AG09319 (cell line): ENCODE data around the gene CYP2S1.
"Not testable (repeated sequence)": the region's sequence is repeated elsewhere in the genome, so short reads cannot be mapped to it uniquely, and the experiment has no call there.

Source experiments
- DNase-seq: peaks from one replicate; pipeline ENCODE4 v3.0.0-alpha.2; 2010; ENCODE audit warnings: low read depth; ENCODE audit errors: extremely low read depth
- CTCF ChIP-seq: IDR thresholded peaks from 2 replicates; pipeline ENCODE4 v1.5.1; 2011; ENCODE audit warnings: low read depth, mild to moderate bottlenecking, inconsistent platforms, low read length, moderate library complexity

Gene CYP2S1

DNA sequence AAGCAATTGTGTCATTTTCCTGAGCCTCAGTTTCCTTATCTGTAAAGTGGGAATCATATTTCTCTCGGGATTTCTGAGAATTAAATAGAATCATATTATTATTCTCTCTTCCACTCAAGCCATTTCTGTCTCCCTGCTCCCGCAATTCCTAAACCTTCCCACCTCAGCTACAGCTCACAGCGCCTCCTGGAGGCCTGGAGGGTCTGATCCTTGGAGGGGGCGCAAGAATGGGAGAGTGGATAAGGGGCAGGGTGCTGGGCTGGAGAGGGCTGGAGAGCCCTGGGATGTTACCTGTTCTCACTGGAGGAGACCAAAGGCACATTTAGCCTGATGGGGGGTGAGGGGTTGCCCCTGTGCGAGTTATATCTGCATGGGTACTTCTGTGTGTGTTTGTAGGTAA, 31.1 kb upstream of the CYP2S1 start:
- DNase-seq: no peak
- no peak for TF ChIP-seq CTCF

- TF ChIP-seq CTCF: no peak
Measured at GRCh38 chr19:41166944-41167804, 25.8 kb upstream of the CYP2S1 start.

GRCh38 chr19:41172297-41173164, 20.5 kb upstream of the CYP2S1 start:
- no peak for TF ChIP-seq CTCF

More at GRCh38 chr19:41166944-41167804, 25.8 kb upstream of the CYP2S1 start:
- no peak for DNase-seq

GRCh38 chr19:41174297-41174928, 18.6 kb upstream of the CYP2S1 start:
- no peak for TF ChIP-seq CTCF

More at GRCh38 chr19:41172297-41173164, 20.5 kb upstream of the CYP2S1 start:
- no peak for DNase-seq

DNA sequence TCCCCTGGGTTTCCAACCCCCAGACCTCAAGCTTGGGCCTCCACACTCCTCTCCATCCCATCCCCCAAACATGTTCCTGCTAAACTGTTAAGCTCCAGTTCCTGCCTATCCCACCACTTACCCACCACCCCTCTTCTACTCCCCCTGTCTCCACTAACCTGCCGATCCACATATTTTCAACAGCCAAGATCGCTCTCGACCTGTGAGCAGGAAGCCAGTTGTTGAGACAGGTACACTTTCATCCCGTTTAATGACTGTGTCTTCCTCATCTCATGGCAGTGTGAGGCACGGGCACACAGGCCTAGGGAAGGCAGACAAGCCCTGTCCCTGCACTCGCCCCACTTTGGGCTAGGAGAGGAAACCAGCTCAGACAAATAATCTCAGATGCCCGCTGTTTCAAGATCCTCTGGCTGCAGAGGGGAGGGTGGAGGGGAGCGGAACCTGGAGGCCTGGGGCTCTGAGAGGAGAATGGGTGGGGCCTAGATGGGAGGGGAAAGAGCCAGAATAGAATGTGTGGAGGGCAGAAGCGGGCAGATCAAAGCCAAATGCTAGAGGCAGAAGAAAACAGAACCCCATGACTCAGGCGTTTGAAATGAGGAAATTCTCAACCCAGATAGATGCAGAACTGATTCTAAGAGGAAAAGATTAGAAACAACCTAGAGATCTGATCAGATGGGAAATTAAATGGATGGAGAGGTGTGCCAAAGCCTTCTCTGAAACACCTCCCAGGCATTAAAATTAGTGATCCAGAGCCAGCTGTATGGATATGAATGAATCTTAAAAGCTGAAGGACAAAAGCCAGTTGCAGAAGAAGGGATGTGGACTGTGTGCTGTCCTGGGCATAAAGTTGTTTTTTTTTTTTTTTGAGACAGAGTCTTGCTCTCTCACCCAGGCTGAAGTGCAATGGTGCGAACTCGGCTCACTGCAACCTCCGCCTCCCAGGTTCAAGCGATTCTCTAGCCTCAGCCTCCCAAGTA, 16.9 kb upstream of the CYP2S1 start:
- no peak for TF ChIP-seq CTCF
- peak; percentile 53 for DNase-seq

More at GRCh38 chr19:41174297-41174928, 18.6 kb upstream of the CYP2S1 start:
- DNase-seq: no peak

DNA sequence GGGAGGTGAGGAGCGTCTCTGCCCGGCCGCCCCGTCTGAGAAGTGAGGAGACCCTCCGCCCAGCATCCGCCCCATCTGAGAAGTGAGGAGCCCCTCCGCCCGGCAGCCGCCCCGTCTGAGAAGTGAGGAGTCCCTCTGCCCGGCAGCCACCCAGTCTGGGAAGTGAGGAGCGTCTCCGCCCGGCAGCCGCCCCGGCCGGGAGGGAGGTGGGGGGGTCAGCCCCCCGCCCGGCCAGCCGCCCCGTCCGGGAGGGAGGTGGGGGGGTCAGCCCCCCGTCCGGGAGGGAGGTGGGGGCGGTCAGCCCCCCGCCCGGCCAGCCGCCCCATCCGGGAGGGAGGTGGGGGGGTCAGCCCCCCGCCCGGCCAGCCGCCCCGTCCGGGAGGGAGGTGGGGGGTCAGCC, 12.8 kb upstream of the CYP2S1 start:
- not testable (repeated sequence) for DNase-seq
